Sigmoid colon (tissue), 4 donors: ENCODE measurements around the gene MBD4.
"Not testable (repeated sequence)": the region's sequence is repeated elsewhere in the genome, so short reads cannot be mapped to it uniquely, and the experiment has no call there.

Experiments
- CTCF ChIP-seq, 4 experiments: fragments of 450-650 bp in 3 of 4; fragments of 200-600 bp in 1 of 4; IDR thresholded peaks; one replicate each; pipeline ENCODE4 v1.5.1; 2016 to 2019; ENCODE audit warnings: antibody characterized with exemption in 4 of 4, mild to moderate bottlenecking in 3 of 4, moderate library complexity in 2 of 4
- EP300 ChIP-seq, 4 donors: sonication (generic); formaldehyde crosslinking; IDR thresholded peaks; one replicate each; pipeline ENCODE4 v1.6.1; 2017; ENCODE audit warnings: antibody characterized with exemption in 4 of 4
- POLR2A ChIP-seq, 2 donors: fragments of 450-650 bp; IDR thresholded peaks; one replicate each; pipeline ENCODE4 v1.6.1; 2016; ENCODE audit warnings: antibody characterized with exemption in 2 of 2, mild to moderate bottlenecking in 2 of 2, moderate library complexity in 2 of 2
- POLR2AphosphoS5 ChIP-seq, 4 donors: sonication (generic); formaldehyde crosslinking; IDR thresholded peaks; one replicate each; pipeline ENCODE4 v1.6.1; 2017; ENCODE audit warnings: antibody characterized with exemption in 4 of 4

GRCh38 chr3:129487868-129488335 lies 48.2 kb upstream of the MBD4 start:
- TF ChIP-seq CTCF, POLR2AphosphoS5, POLR2A, EP300 (IDR thresholded peaks at IDR 0.05): not testable (repeated sequence)
